IMR-90 (cell line): ENCODE data around the gene TRPC4. TPM values are rescaled to one million over a fixed set of nuclear protein-coding genes. Genes with fewer than 3 reads are reported as not detected.
A peak's percentile ranks its signal among the peaks of the same experiment; 100 is the strongest.

Experiments used
- ATAC-seq: fragments of 200-7000 bp; cut with Tn5 transposase; 2 replicates; pipeline ENCODE4 v1.9.1; 2020; ENCODE audit warnings: low read depth, mild to moderate bottlenecking, moderate library complexity
- BruUV-seq: library from RNA; stranded (reverse); fragments of 400-500 nt; replicated peaks from 2 replicates; lab custom pipeline; 2021; lab: Mats Ljungman, UMichigan
- CTCF ChIA-PET: fragments of 300-600 bp; formaldehyde crosslinking; extraction: SDS; loops from one replicate; lab custom pipeline; 2021; ENCODE audit warnings: antibody characterized with exemption; lab: Yijun Ruan, JAX
- POLR2A ChIA-PET: fragments of 300-600 bp; sonication (Branson Sonifier 250); formaldehyde crosslinking; loops from one replicate; lab custom pipeline; 2022; ENCODE audit warnings: antibody characterized with exemption; ENCODE audit not compliant: unreplicated experiment; lab: Charles Lee
- DNase-seq: peaks from one replicate; pipeline ENCODE4 v3.0.0; 2013
- H2AFZ ChIP-seq: replicated peaks from 2 replicates; pipeline ENCODE3; 2013; ENCODE audit warnings: low read length, mild to moderate bottlenecking; ENCODE audit not compliant: poor library complexity
- H2AK5ac ChIP-seq: 2 replicates; pipeline ENCODE4 v1.6.1; 2013; ENCODE audit warnings: low read depth, low read length, inconsistent platforms
- H2AK9ac ChIP-seq: replicated peaks from 2 replicates; pipeline ENCODE3; 2013; ENCODE audit warnings: mild to moderate bottlenecking, low read depth, low read length, moderate library complexity; ENCODE audit not compliant: poor library complexity
- H2BK120ac ChIP-seq: 2 replicates; pipeline ENCODE4 v1.6.1; 2013; ENCODE audit warnings: low read depth, low read length, inconsistent platforms
- H2BK15ac ChIP-seq: 3 replicates; pipeline ENCODE4 v1.6.1; 2013; ENCODE audit warnings: low read depth, low read length, inconsistent platforms
- H2BK20ac ChIP-seq: 2 replicates; pipeline ENCODE4 v1.6.1; 2013; ENCODE audit warnings: low read depth, mild to moderate bottlenecking, inconsistent platforms, low read length, moderate library complexity
- H2BK5ac ChIP-seq: 2 replicates; pipeline ENCODE4 v1.6.1; 2013; ENCODE audit warnings: mild to moderate bottlenecking, low read depth, low read length, inconsistent platforms; ENCODE audit not compliant: poor library complexity, severe bottlenecking
- H3K14ac ChIP-seq: replicated peaks from 2 replicates; pipeline ENCODE4 v1.6.1; 2013; ENCODE audit warnings: low read depth, low read length, inconsistent platforms
- H3K18ac ChIP-seq: 2 replicates; pipeline ENCODE4 v1.6.1; 2013; ENCODE audit warnings: low read depth, low read length, control low read depth
- H3K23ac ChIP-seq: 2 replicates; pipeline ENCODE4 v1.6.1; 2013; ENCODE audit warnings: low read depth, low read length, inconsistent platforms
- H3K27ac ChIP-seq: 2 replicates; pipeline ENCODE4 v1.5.1; 2013; ENCODE audit warnings: mild to moderate bottlenecking, control low read depth, low read length; ENCODE audit not compliant: insufficient read depth
- H3K27me3 ChIP-seq: 2 replicates; pipeline ENCODE4 v1.6.1; 2013; ENCODE audit warnings: low read length; ENCODE audit not compliant: control insufficient read depth, insufficient read depth
- H3K36me3 ChIP-seq: 2 replicates; pipeline ENCODE4 v1.6.1; 2013; ENCODE audit warnings: low read length, mixed read lengths; ENCODE audit not compliant: control insufficient read depth, insufficient read depth
- H3K4ac ChIP-seq: 2 replicates; pipeline ENCODE4 v1.6.1; 2013; ENCODE audit warnings: low read depth, low read length, inconsistent platforms
- H3K4me1 ChIP-seq: 2 replicates; pipeline ENCODE4 v1.6.1; 2013; ENCODE audit warnings: low read length, mixed read lengths; ENCODE audit not compliant: control insufficient read depth, insufficient read depth
- H3K4me2 ChIP-seq: 2 replicates; pipeline ENCODE4 v1.6.1; 2013; ENCODE audit warnings: low read depth, mild to moderate bottlenecking, control low read depth, low read length, moderate library complexity
- H3K4me3 ChIP-seq: 2 replicates; pipeline ENCODE4 v1.5.1; 2013; ENCODE audit warnings: low read depth, mild to moderate bottlenecking, control low read depth, low read length, moderate library complexity; ENCODE audit not compliant: insufficient read depth
- H3K56ac ChIP-seq: 2 replicates; pipeline ENCODE4 v1.6.1; 2013; ENCODE audit warnings: low read length, inconsistent platforms; ENCODE audit not compliant: insufficient read depth; ENCODE audit errors: extremely low read depth
- H3K79me1 ChIP-seq, 2 experiments: 2 replicates each; pipeline ENCODE4 v1.6.1; 2013; ENCODE audit warnings: low read length in 2 of 2, inconsistent platforms in 1 of 2, low read depth in 1 of 2
- H3K9ac ChIP-seq: 2 replicates; pipeline ENCODE4 v1.6.1; 2013; ENCODE audit warnings: low read depth, low read length, control low read depth
- H3K9me1 ChIP-seq: 2 replicates; pipeline ENCODE4 v1.6.1; 2013; ENCODE audit warnings: low read length, inconsistent platforms; ENCODE audit not compliant: insufficient read depth
- H3K9me3 ChIP-seq: 2 replicates; pipeline ENCODE4 v1.6.1; 2013; ENCODE audit warnings: low read length; ENCODE audit not compliant: control insufficient read depth, insufficient read depth
- H4K20me1 ChIP-seq: 2 replicates; pipeline ENCODE4 v1.6.1; 2013; ENCODE audit warnings: low read length, inconsistent platforms; ENCODE audit not compliant: insufficient read depth
- H4K5ac ChIP-seq: 2 replicates; pipeline ENCODE4 v1.6.1; 2013; ENCODE audit warnings: mild to moderate bottlenecking, low read depth, low read length, control low read depth
- H4K8ac ChIP-seq, 2 experiments: 2 replicates each; pipeline ENCODE4 v1.6.1; 2013; ENCODE audit warnings: low read depth in 2 of 2, low read length in 2 of 2, control low read depth in 1 of 2, inconsistent platforms in 1 of 2
- H4K91ac ChIP-seq: 2 replicates; pipeline ENCODE4 v1.6.1; 2013; ENCODE audit warnings: low read depth, low read length, inconsistent platforms; ENCODE audit not compliant: insufficient read depth
- CEBPB ChIP-seq: IDR thresholded peaks from 2 replicates; pipeline ENCODE4 v1.6.1; 2012; ENCODE audit warnings: low read depth, low read length, improper control_type of control experiment
- RAD21 ChIP-seq: IDR thresholded peaks from 2 replicates; pipeline ENCODE4 v1.6.1; 2012; ENCODE audit warnings: low read length, improper control_type of control experiment
- dilution Hi-C: fragments of 300-500 bp; cut with HindIII; formaldehyde crosslinking; loops from one replicate; pipeline ENCODE4 v1.14.3; 2018; ENCODE audit warnings: low sequenced_read_pairs; ENCODE audit not compliant: unreplicated experiment
- in situ Hi-C: fragments of 300-500 bp; cut with MboI; formaldehyde crosslinking; loops from 3 replicates; pipeline ENCODE4 v1.14.3; 2019; ENCODE audit warnings: low sequenced_read_pairs, inconsistent platforms, mixed read lengths
- intact Hi-C: fragments of 100-400 bp; cut with micrococcal nuclease; formaldehyde crosslinking; loops from 2 replicates; pipeline ENCODE4 v1.10.0; 2022
- polyA plus RNA-seq, 3 experiments: library from polyadenylated mRNA; depleted of rRNA; stranded (reverse); fragments of >200 nt; gene quantifications; 2 replicates each; pipeline ENCODE4 v1.2.3, GENCODE V29; 2012; ENCODE audit warnings: low replicate concordance in 1 of 3
- total RNA-seq: library from RNA; depleted of rRNA; stranded (reverse); fragments of >200 nt; gene quantifications from 2 replicates; pipeline ENCODE4 v1.2.3, GENCODE V29; 2012

TRPC4 gene
- total and polyA plus RNA-seq, 2 of the 4 experiments (the other 2 are of a cell fraction): 1.9 to 5.2 TPM

DNA sequence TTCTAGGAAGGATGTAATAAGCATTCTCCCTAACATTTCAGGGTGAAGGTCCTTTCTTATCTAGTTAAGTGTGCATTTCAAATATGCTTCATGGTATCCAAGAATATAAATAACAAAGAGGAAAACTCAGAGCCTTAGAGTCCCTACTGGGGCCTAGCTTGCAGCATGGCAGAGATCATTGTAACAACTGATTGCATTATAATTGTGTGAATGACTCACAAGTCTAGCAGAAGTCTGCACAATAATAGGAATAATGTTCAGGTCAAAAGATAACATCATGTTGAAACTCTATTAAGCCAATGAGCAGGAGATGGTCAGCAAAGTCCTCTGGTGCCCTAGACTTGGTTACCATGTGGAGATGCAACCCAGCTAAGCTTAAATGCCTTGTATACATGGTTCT is 274.4 kb downstream of the TRPC4 start:
- intact Hi-C loops (loop anchor here (5.0 to 10.0 kb wide), 4 partner anchors 118 to 400 kb away; no protein-coding TSS in a partner anchor), in situ Hi-C loops (loop anchor here (5.0 kb wide), 1 partner anchor 483 kb away; no protein-coding TSS in a partner anchor), dilution Hi-C loops (no loop called here)
- no peak overlapping the region for H3K9ac ChIP-seq
- no peaks in the 10 kb centered on the region for H3K9me3 ChIP-seq
- no peak overlapping the region for H2BK120ac ChIP-seq
- no TSS peak for BruUV-seq
- no peak for TF ChIP-seq RAD21
- TF ChIP-seq CEBPB: peak; percentile 55
- DNase-seq: peak; percentile 47
- H3K27me3 ChIP-seq: no peaks in the 10 kb centered on the region
- H3K36me3 ChIP-seq: no peaks in the 10 kb centered on the region
- no peak overlapping the region; the same call in 1 of the 2 replicates for H3K4me2 ChIP-seq
- H2AK9ac ChIP-seq: no peak overlapping the region
- H3K4me1 ChIP-seq: peaks cover 3% of the 10 kb centered on the region; the same call in 1 of the 2 replicates
- H3K18ac ChIP-seq: no peak overlapping the region
- H3K56ac ChIP-seq: no peak overlapping the region
- no peak overlapping the region for H3K23ac ChIP-seq
- no peaks in the 10 kb centered on the region for H3K79me1 ChIP-seq
- H2BK20ac ChIP-seq: no peak overlapping the region
- no peak overlapping the region for H2AFZ ChIP-seq
- H3K27ac ChIP-seq: no peak overlapping the region
- H2BK5ac ChIP-seq: no peak overlapping the region
- no peaks in the 10 kb centered on the region for H3K9me1 ChIP-seq
- no peaks in the 10 kb centered on the region for H4K20me1 ChIP-seq
- H4K91ac ChIP-seq: no peak overlapping the region
- ATAC-seq: peak; percentile 48
- H4K8ac ChIP-seq: no peak overlapping the region
- CTCF ChIA-PET: no interaction called here
- H4K5ac ChIP-seq: no peak overlapping the region
- no peak overlapping the region for H3K4me3 ChIP-seq
- no peak overlapping the region for H3K4ac ChIP-seq
- no peak overlapping the region for H2BK15ac ChIP-seq
- H2AK5ac ChIP-seq: no peak overlapping the region
- POLR2A ChIA-PET: no interaction called here
- H3K14ac ChIP-seq: no peak overlapping the region
